Panc1 (cell line): ENCODE measurements around the gene RAC3. TPM values are rescaled to one million over a fixed set of nuclear protein-coding genes. Genes with fewer than 3 reads are reported as not detected.

Experiments
- ATAC-seq: fragments of 200-7000 bp; cut with Tn5 transposase; 2 replicates; pipeline ENCODE4 v1.9.1; 2020; ENCODE audit warnings: mild to moderate bottlenecking, moderate library complexity
- BruUV-seq: library from RNA; stranded (reverse); fragments of 400-500 nt; replicated peaks from 2 replicates; lab custom pipeline; 2021; lab: Mats Ljungman, UMichigan
- CTCF ChIA-PET: fragments of 300-600 bp; sonication (Branson Sonifier 250); formaldehyde crosslinking; loops from one replicate; lab custom pipeline; 2022; ENCODE audit warnings: antibody characterized with exemption; lab: Charles Lee
- POLR2A ChIA-PET: fragments of 300-600 bp; sonication (Branson Sonifier 250); formaldehyde crosslinking; loops from one replicate; lab custom pipeline; 2022; ENCODE audit warnings: antibody characterized with exemption; lab: Charles Lee
- DNase-seq: peaks from one replicate; pipeline ENCODE4 v3.0.0-alpha.2; 2010; ENCODE audit warnings: low read depth, low spot score
- H3K27ac ChIP-seq: 2 replicates; pipeline ENCODE4 v1.5.1; 2011; ENCODE audit warnings: mild to moderate bottlenecking, low read length, inconsistent platforms
- H3K27me3 ChIP-seq: fragments of 200-500 bp; sonication (Bioruptor generic); 2 replicates; pipeline ENCODE4 v1.6.0; 2014; ENCODE audit warnings: low read length, inconsistent platforms; ENCODE audit not compliant: control insufficient read depth, insufficient read depth
- H3K36me3 ChIP-seq: fragments of 200-500 bp; sonication (Bioruptor generic); 2 replicates; pipeline ENCODE4 v1.5.1; 2014; ENCODE audit warnings: inconsistent platforms, mild to moderate bottlenecking, low read length, moderate library complexity; ENCODE audit not compliant: control insufficient read depth, insufficient read depth
- H3K4me1 ChIP-seq: 2 replicates; pipeline ENCODE4 v1.5.1; 2011; ENCODE audit warnings: inconsistent platforms, mild to moderate bottlenecking, low read length, moderate library complexity; ENCODE audit not compliant: control insufficient read depth, insufficient read depth
- H3K4me3 ChIP-seq, 2 experiments: 2 replicates each; pipeline ENCODE4 v1.5.1; 2011 to 2012; ENCODE audit warnings: low read depth in 2 of 2, low read length in 2 of 2, mild to moderate bottlenecking in 2 of 2, inconsistent platforms in 1 of 2, moderate library complexity in 1 of 2
- H3K9me3 ChIP-seq: fragments of 200-500 bp; sonication (Bioruptor generic); 2 replicates; pipeline ENCODE4 v1.5.1; 2014; ENCODE audit warnings: low read depth, mild to moderate bottlenecking, inconsistent platforms, low read length, moderate library complexity; ENCODE audit not compliant: control insufficient read depth, insufficient read depth
- CTCF ChIP-seq: fragments of 450-650 bp; IDR thresholded peaks from 2 replicates; pipeline ENCODE4 v1.5.1; 2017; ENCODE audit warnings: mild to moderate bottlenecking
- POLR2AphosphoS5 ChIP-seq: IDR thresholded peaks from 2 replicates; pipeline ENCODE4 v1.6.1; 2012; ENCODE audit warnings: mild to moderate bottlenecking, low read depth, low read length, moderate library complexity
- REST ChIP-seq, 2 experiments: IDR thresholded peaks; 2 replicates each; pipeline ENCODE4 v1.6.1; 2011 to 2012; ENCODE audit warnings: low read depth in 2 of 2, control low read depth in 1 of 2, low read length in 1 of 2, mild to moderate bottlenecking in 1 of 2, moderate library complexity in 1 of 2; ENCODE audit not compliant: insufficient read depth in 1 of 2
- SIN3A ChIP-seq: IDR thresholded peaks from 2 replicates; pipeline ENCODE4 v1.6.1; 2012; ENCODE audit warnings: low read depth, mild to moderate bottlenecking, low read length, moderate library complexity, borderline replicate concordance; ENCODE audit not compliant: insufficient read depth
- TCF7L2 ChIP-seq: IDR thresholded peaks from 2 replicates; pipeline ENCODE4 v1.6.1; 2011; ENCODE audit warnings: mild to moderate bottlenecking, low read depth, low read length, inconsistent platforms
- in situ Hi-C: cut with HindIII; loops from 2 replicates; pipeline ENCODE4 v1.10.0; 2016; ENCODE audit warnings: low sequenced_read_pairs, low pct_unique_long_range_greater_than_20kb
- intact Hi-C: fragments of 100-400 bp; cut with micrococcal nuclease; formaldehyde crosslinking; loops from one replicate; pipeline ENCODE4 v1.10.0; 2022; ENCODE audit not compliant: unreplicated experiment
- total RNA-seq: library from RNA; stranded (reverse); gene quantifications from one replicate; pipeline ENCODE4 v1.2.1, GENCODE V29; 2021; ENCODE audit not compliant: unreplicated experiment

The RAC3 gene
- total RNA-seq, 1 experiment from 2014 or later, result 39.4 TPM

GRCh38 chr17:82055023-82055964 lies 23.8 kb downstream of the RAC3 start:
- in situ Hi-C loops, result loop anchor here (10.0 kb wide), 1 partner anchor 80 kb away; no protein-coding TSS in a partner anchor
- BruUV-seq, result no TSS peak
- ChIA-PET CTCF (no interaction called here), POLR2A (interaction anchor here (0.7 kb wide), 1 partner anchor 36 kb away, joined by 4 read pairs; no protein-coding TSS in a partner anchor)
- H3K4me3 ChIP-seq, result no peak overlapping the region
- ATAC-seq (no peak), DNase-seq (no peak)
- no peak overlapping the region for H3K27ac ChIP-seq
- peaks cover 31% of the 10 kb centered on the region for H3K4me1 ChIP-seq
- H3K36me3 ChIP-seq, result peaks cover 9% of the 10 kb centered on the region
- no peaks in the 10 kb centered on the region for H3K27me3 ChIP-seq
- intact Hi-C loops, result no loop called here
- TF ChIP-seq TCF7L2 (peak; percentile 48; the same call in 1 of the 2 replicates), POLR2AphosphoS5 (peak; percentile 1; the same call in 1 of the 2 replicates), SIN3A (no peak), REST (IDR thresholded peaks at IDR 0.05; ENCODE audit: insufficient read depth in 1 of 2, low read depth in 2 of 2, low read length in 1 of 2) (0 out of 4 replicates have a peak, but pooled peaks of 1 of the 2 experiments have one; percentile 21)
- no peaks in the 10 kb centered on the region for H3K9me3 ChIP-seq

DNA sequence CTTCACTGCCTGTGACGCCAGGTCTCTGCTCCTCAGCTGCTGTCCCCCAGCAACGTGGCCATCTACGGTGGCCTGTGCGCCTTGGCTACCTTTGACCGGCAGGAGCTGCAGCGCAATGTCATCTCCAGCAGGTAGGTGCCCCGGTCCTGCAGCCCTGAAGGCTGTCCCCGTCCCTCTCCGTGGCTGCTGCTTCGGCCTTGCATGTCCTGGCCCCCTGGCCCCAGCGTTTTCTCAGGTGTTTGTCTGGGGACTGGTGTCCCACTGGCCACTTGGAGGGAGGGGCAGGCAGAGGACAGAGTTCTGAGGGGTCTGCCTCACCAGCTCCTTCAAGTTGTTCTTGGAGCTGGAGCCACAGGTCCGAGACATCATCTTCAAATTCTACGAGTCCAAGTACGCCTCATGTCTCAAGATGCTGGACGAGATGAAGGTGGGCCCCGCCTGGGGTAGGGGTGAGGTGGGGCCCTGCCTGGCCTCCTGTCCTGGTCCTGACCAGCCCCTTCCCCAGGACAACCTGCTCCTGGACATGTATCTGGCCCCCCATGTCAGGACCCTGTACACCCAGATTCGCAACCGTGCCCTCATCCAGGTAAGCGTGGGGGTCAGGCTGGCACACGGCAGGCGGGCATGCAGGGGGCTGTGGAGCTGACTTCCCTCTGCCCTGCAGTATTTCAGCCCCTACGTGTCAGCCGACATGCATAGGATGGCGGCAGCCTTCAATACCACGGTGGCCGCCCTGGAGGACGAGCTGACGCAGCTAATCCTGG lies 24.7 kb downstream of the RAC3 start:
- DNase-seq (no peak), ATAC-seq (no peak)
- Histone ChIP-seq H3K27me3 (no peaks in the 10 kb centered on the region), H3K4me1 (peaks cover 26% of the 10 kb centered on the region), H3K4me3 (no peak overlapping the region), H3K36me3 (peaks cover 10% of the 10 kb centered on the region), H3K9me3 (no peaks in the 10 kb centered on the region), H3K27ac (no peak overlapping the region)
- TF ChIP-seq TCF7L2, result no peak; the same call in 1 of the 2 replicates
- no peak for TF ChIP-seq POLR2AphosphoS5
- no peak for TF ChIP-seq CTCF
- POLR2A ChIA-PET, result no interaction called here
- intact Hi-C loops (no loop called here), in situ Hi-C loops (loop anchor here (10.0 kb wide), 1 partner anchor 79 kb away; no protein-coding TSS in a partner anchor)
- CTCF ChIA-PET, result interaction anchor here (1.1 to 1.6 kb wide), 2 partner anchors 19 to 26 kb away, joined by 4 to 7 read pairs; partner anchors contain the start of gene DCXR
- no TSS peak for BruUV-seq
